HuH-7 (cell line): ENCODE results near the gene GXYLT2.

ENCODE experiments used
- DNase-seq: peaks from one replicate; pipeline ENCODE4 v3.0.0; 2011; ENCODE audit warnings: low spot score

GXYLT2 gene

DNA sequence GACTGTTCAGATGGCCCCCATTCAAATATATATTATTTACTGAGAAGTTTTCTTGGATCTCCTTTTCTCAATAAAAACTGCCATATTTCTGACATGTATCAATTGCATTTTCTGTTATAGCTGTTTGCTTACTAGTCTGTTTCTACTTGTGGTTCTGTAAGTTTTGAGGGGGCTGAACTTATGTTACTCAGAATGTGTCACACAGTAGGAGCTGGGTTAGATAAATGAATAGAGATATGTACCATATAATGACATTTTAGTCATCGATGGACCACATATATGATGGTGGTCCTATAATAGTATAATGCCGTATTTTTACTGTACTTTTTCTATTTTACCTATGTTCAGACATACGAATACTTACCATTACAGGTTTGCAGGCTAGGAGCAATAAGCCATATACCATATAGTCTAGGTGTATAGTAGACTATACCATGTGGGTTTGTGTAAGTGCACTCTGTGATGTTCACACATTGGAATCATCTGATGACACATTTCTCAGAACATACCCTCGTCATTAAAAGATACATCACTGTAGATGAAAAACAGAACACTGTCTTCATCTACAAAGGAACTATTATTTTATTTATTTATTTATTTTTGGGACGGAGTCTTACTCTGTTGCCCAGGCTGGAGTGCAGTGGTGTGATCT, 131.1 kb downstream of the GXYLT2 start:
- no peak for DNase-seq

GRCh38 chr3:73021301-73021835, 133.5 kb downstream of the GXYLT2 start:
- DNase-seq, result no peak

DNA sequence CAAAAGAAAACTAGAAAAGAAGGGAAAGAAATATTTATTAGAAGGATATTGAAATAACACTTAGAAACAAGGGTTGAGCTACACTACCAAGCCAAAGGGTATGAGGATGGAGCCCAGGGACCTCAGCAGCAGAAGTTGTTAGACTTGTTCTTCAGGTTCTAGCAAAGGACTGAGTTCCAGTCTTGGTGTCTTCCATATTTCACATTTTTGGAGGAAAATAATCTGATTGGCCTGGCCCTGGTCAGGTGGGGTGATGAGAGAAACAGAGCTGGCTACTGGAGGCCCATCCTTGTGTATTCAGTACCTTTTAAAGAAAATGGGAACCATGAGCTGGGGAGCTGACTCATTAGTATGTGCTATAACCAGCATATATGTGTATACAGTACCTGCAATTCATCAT, 137.0 kb downstream of the GXYLT2 start:
- DNase-seq, result no peak

DNA sequence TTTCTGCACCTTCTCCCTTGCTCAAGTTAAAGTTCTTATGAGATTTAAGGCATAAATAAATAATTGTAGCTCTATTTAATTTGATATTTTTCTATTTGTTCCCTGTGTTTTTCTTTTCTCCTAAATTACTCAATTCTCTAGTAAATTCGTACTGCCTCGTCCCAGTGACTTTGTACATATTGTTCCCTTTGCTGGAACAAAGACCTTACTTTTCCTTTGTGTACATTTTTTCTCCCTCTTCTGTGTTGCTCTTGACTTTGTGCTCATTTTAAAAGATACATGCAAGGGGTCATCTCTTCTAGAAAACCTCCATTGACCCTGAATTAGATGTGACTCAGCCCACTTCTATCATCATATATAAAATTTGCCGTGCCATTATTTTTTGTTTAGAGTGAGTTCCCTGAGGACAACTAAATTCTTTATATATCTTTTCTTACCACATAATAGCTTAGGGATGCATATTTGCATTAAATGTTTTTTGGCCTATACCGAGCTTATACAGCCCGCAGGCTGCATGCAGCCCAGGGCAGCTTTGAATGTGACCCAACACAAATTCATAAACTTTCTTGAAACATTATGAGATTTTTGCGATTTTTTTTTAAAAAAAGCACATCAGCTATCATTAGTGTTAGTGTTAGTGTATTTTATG, 138.4 kb downstream of the GXYLT2 start:
- no peak for DNase-seq
